Measurements from ENCODE around the gene FICD.

FICD gene

GRCh38 chr12:108563136-108563803 lies 48.2 kb downstream of the FICD start:
- TF ChIP-seq ZBTB7A (IDR thresholded peaks at IDR 0.05; ENCODE audit: low read depth), result no peak
- TF ChIP-seq EGR1 (IDR thresholded peaks at IDR 0.05), result no peak
- no peak for TF ChIP-seq CREB1 (IDR thresholded peaks at IDR 0.05; ENCODE audit: low read depth)
- peak; percentile 96 for TF ChIP-seq RAD21 (IDR thresholded peaks at IDR 0.05; ENCODE audit: low read depth)
- TF ChIP-seq TAF1 (IDR thresholded peaks at IDR 0.05; ENCODE audit: low read depth), result no peak; the same call in 1 of the 2 replicates
- TF ChIP-seq REST (IDR thresholded peaks at IDR 0.05; ENCODE audit: low read depth), result no peak
- 0 out of 2 replicates have a peak, but pooled peaks have one; percentile 38 for TF ChIP-seq TCF12 (IDR thresholded peaks at IDR 0.05; ENCODE audit: low read depth)
- 0 out of 2 replicates have a peak, but pooled peaks have one; percentile 18 for TF ChIP-seq NFIC (IDR thresholded peaks at IDR 0.05)
- TF ChIP-seq TEAD4 (IDR thresholded peaks at IDR 0.05), result peak; percentile 51; the same call in 1 of the 2 replicates
- peak; percentile 59 for TF ChIP-seq MAX (IDR thresholded peaks at IDR 0.05)
- TF ChIP-seq, protein P1, sequence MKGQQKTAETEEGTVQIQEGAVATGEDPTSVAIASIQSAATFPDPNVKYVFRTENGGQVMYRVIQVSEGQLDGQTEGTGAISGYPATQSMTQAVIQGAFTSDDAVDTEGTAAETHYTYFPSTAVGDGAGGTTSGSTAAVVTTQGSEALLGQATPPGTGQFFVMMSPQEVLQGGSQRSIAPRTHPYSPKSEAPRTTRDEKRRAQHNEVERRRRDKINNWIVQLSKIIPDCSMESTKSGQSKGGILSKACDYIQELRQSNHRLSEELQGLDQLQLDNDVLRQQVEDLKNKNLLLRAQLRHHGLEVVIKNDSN (IDR thresholded peaks at IDR 0.05), result no peak
- peak; percentile 13; the same call in 1 of the 2 replicates for TF ChIP-seq EP300 (IDR thresholded peaks at IDR 0.05; ENCODE audit: borderline replicate concordance)
- peak; percentile 56; the same call in 1 of the 2 replicates for TF ChIP-seq FOXM1 (IDR thresholded peaks at IDR 0.05; ENCODE audit: borderline replicate concordance, low read depth)
- TF ChIP-seq YY1 (IDR thresholded peaks at IDR 0.05; ENCODE audit: low read depth), result peak; percentile 59; the same call in 1 of the 2 replicates
- TF ChIP-seq CEBPB (IDR thresholded peaks at IDR 0.05), result no peak

DNA sequence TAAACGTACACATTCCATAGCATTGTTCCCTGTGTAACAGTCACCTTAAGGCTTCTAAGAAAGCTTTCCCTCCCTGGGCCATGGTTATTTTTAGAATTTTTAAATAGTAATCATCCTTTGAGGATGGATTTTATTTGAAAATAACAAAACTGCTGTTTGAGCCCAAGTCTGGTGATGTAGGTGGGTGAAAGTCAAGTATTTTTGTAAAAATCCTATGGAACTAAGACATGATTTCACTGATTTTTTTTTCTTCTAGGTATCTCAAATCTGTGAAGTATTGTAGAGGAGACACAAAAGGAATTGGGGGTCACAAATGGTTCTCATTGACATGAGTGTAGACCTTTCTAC lies 48.7 kb downstream of the FICD start:
- TF ChIP-seq EGR1 (IDR thresholded peaks at IDR 0.05) (no peak), REST (IDR thresholded peaks at IDR 0.05; ENCODE audit: low read depth) (no peak), FOXM1 (IDR thresholded peaks at IDR 0.05; ENCODE audit: borderline replicate concordance, low read depth) (no peak), TCF12 (IDR thresholded peaks at IDR 0.05; ENCODE audit: low read depth) (no peak), RAD21 (IDR thresholded peaks at IDR 0.05; ENCODE audit: low read depth) (no peak), NFIC (IDR thresholded peaks at IDR 0.05) (no peak), YY1 (IDR thresholded peaks at IDR 0.05; ENCODE audit: low read depth) (no peak), EP300 (IDR thresholded peaks at IDR 0.05; ENCODE audit: borderline replicate concordance) (no peak), CEBPB (IDR thresholded peaks at IDR 0.05) (no peak), MAX (IDR thresholded peaks at IDR 0.05) (no peak), TAF1 (IDR thresholded peaks at IDR 0.05; ENCODE audit: low read depth) (no peak), ZBTB7A (IDR thresholded peaks at IDR 0.05; ENCODE audit: low read depth) (no peak), TEAD4 (IDR thresholded peaks at IDR 0.05) (no peak), CREB1 (IDR thresholded peaks at IDR 0.05; ENCODE audit: low read depth) (no peak)
- TF ChIP-seq, protein P1 (IDR thresholded peaks at IDR 0.05), result no peak

GRCh38 chr12:108564724-108565123 lies 49.6 kb downstream of the FICD start:
- TF ChIP-seq, protein P1 (IDR thresholded peaks at IDR 0.05), result no peak
- TF ChIP-seq EP300 (IDR thresholded peaks at IDR 0.05; ENCODE audit: borderline replicate concordance), result no peak
- no peak for TF ChIP-seq REST (IDR thresholded peaks at IDR 0.05; ENCODE audit: low read depth)
- TF ChIP-seq TEAD4 (IDR thresholded peaks at IDR 0.05), result no peak
- TF ChIP-seq EGR1 (IDR thresholded peaks at IDR 0.05), result no peak
- no peak for TF ChIP-seq RAD21 (IDR thresholded peaks at IDR 0.05; ENCODE audit: low read depth)
- no peak for TF ChIP-seq MAX (IDR thresholded peaks at IDR 0.05)

All from Ishikawa (cell line).